ENCODE measurements around the gene FCRLA.

The FCRLA gene

DNA sequence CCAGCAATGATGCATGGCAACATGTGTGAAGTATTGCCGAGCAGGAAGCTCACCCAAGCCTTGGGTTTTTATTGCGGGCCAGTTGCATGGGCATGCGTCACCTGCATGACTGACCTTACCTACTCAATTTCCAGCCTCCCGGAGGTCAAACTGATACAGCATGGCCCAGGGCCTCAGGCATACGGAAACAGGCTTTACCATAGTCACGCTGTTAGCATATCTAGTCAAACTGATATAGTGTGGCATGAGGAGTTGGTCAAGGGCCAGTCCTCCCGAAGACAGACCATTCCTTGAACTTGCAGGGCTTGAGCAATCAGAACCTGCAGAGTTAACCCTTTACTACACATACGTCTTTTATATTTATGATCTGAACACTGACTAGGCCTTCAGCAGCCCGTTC, 36.2 kb downstream of the FCRLA start:
- no peaks in the 10 kb centered on the region for H3K9me3 ChIP-seq (ENCODE audit: insufficient read depth, low read length)
- H3K4me2 ChIP-seq (ENCODE audit: low read length), result peak overlapping the region; percentile 68
- H2AFZ ChIP-seq (ENCODE audit: low read depth, low read length), result peak overlapping the region; percentile 12; the same call in 1 of the 2 replicates
- H3K4me3 ChIP-seq (ENCODE audit: low read length), result peak overlapping the region; percentile 27; the same call in 1 of the 2 replicates
- no peaks in the 10 kb centered on the region for H3K27me3 ChIP-seq (ENCODE audit: low read depth, low read length)
- H3K4me1 ChIP-seq (ENCODE audit: low read length), result peaks cover 84% of the 10 kb centered on the region
- peak overlapping the region; percentile 18; the same call in 1 of the 2 replicates for H3K9ac ChIP-seq (ENCODE audit: low read length)
- no peaks in the 10 kb centered on the region for H3K36me3 ChIP-seq (replicated peaks; ENCODE audit: low read depth, low read length)
- H3K79me2 ChIP-seq (ENCODE audit: low read length), result no peaks in the 10 kb centered on the region
- H3K27ac ChIP-seq (ENCODE audit: low read length), result peak overlapping the region; percentile 67
- TF ChIP-seq EZH2phosphoT487 (IDR thresholded peaks at IDR 0.05; ENCODE audit: low read depth) (no peak), CTCF (IDR thresholded peaks at IDR 0.05; ENCODE audit: low read depth, low read length) (no peak)
- no peaks in the 10 kb centered on the region for H4K20me1 ChIP-seq (ENCODE audit: insufficient read depth, low read length)

DNA sequence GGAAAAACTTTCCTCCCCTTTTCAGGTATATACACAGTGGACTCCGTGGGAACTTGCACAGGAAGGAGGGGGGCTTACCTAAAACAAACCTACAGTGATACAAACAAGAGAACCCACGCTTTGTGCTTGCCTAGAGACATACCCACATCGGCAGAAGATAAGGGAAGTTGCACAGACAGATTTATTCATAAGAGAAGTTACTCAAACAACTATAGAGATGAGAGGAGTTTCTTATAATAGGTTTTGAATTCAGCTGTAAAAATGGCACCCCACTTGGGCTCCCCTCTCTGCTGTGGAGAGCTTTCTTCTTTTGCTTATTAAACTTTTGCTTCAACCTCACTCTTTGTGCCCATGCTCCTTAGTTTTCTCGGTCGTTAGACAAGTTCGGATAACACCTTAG, 40.8 kb downstream of the FCRLA start:
- Histone ChIP-seq H3K27ac (ENCODE audit: low read length) (peak overlapping the region; percentile 31), H3K9me3 (ENCODE audit: insufficient read depth, low read length) (no peaks in the 10 kb centered on the region), H3K9ac (ENCODE audit: low read length) (peak overlapping the region; percentile 15; the same call in 1 of the 2 replicates), H3K4me2 (ENCODE audit: low read length) (peak overlapping the region; percentile 72), H3K4me3 (ENCODE audit: low read length) (peak overlapping the region; percentile 64), H4K20me1 (ENCODE audit: insufficient read depth, low read length) (peaks cover 5% of the 10 kb centered on the region; the same call in 1 of the 2 replicates), H3K79me2 (ENCODE audit: low read length) (peaks cover 28% of the 10 kb centered on the region), H2AFZ (ENCODE audit: low read depth, low read length) (peak overlapping the region; percentile 75), H3K4me1 (ENCODE audit: low read length) (peaks cover 64% of the 10 kb centered on the region), H3K36me3 (replicated peaks; ENCODE audit: low read depth, low read length) (peaks cover 10% of the 10 kb centered on the region), H3K27me3 (ENCODE audit: low read depth, low read length) (no peaks in the 10 kb centered on the region)
- TF ChIP-seq CTCF (IDR thresholded peaks at IDR 0.05; ENCODE audit: low read depth, low read length), result no peak
- TF ChIP-seq EZH2phosphoT487 (IDR thresholded peaks at IDR 0.05; ENCODE audit: low read depth), result no peak

DNA sequence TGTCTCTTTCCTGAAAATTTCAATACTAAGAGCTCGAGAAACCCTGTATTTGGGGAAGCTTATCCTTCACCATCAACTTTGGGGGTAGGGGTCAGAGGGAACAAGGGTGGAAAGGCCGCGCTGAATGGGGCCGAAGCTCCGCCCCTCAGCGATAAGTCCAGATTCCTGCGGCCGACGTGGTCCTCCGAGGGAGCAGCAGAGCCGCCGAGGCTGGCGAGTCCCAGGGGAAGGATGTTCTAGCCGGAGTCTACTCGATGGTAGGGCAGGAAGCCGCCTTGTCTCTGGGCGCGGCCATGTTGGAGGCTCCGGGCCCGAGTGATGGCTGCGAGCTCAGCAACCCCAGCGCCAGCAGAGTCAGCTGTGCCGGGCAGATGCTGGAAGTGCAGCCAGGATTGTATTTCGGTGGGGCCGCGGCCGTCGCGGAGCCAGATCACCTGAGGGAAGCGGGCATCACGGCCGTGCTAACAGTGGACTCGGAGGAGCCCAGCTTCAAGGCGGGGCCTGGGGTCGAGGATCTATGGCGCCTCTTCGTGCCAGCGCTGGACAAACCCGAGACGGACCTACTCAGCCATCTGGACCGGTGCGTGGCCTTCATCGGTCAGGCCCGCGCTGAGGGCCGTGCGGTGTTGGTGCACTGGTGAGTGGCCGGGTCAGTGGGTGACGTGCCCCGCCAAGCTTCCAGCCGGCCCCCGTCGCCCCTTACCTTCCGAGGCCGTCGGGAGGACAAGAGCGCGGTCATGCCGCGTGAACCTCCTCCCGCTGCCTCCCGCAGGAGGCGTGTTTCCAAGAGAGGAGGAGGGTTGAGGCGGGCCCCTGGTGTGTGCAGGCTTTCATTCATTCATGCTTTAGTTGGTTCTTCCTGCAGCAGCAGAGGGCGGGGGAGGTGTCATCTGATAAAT, 42.7 kb downstream of the FCRLA start, which contains the start of gene DUSP12:
TSS of gene DUSP12 (plus strand) at position 278 of the 899 bp plus-strand sequence. CDS start at position 294, 16 bp downstream.
- TF ChIP-seq EZH2phosphoT487 (IDR thresholded peaks at IDR 0.05; ENCODE audit: low read depth), result no peak
- peak; percentile 48 for TF ChIP-seq CTCF (IDR thresholded peaks at IDR 0.05; ENCODE audit: low read depth, low read length)

GRCh38 chr1:161763522-161764098, 56.6 kb downstream of the FCRLA start:
- Histone ChIP-seq H3K4me3 (ENCODE audit: low read length) (peak overlapping the region; percentile 53), H3K4me2 (ENCODE audit: low read length) (peak overlapping the region; percentile 65), H2AFZ (ENCODE audit: low read depth, low read length) (peak overlapping the region; percentile 63; the same call in 1 of the 2 replicates), H3K4me1 (ENCODE audit: low read length) (peaks cover 18% of the 10 kb centered on the region), H4K20me1 (ENCODE audit: insufficient read depth, low read length) (no peaks in the 10 kb centered on the region), H3K36me3 (replicated peaks; ENCODE audit: low read depth, low read length) (peaks cover 8% of the 10 kb centered on the region), H3K9ac (ENCODE audit: low read length) (no peak overlapping the region), H3K79me2 (ENCODE audit: low read length) (peaks cover 25% of the 10 kb centered on the region), H3K27me3 (ENCODE audit: low read depth, low read length) (no peaks in the 10 kb centered on the region), H3K27ac (ENCODE audit: low read length) (no peak overlapping the region), H3K9me3 (ENCODE audit: insufficient read depth, low read length) (no peaks in the 10 kb centered on the region)
- TF ChIP-seq EZH2phosphoT487 (IDR thresholded peaks at IDR 0.05; ENCODE audit: low read depth), result no peak
- peak; percentile 80 for TF ChIP-seq CTCF (IDR thresholded peaks at IDR 0.05; ENCODE audit: low read depth, low read length)

More for the DNA sequence above, 42.7 kb downstream of the FCRLA start, which contains the start of gene DUSP12:
- Histone ChIP-seq H3K27me3 (ENCODE audit: low read depth, low read length) (no peaks in the 10 kb centered on the region), H3K4me1 (ENCODE audit: low read length) (peaks cover 44% of the 10 kb centered on the region), H3K27ac (ENCODE audit: low read length) (peak within 1 kb of the TSS; percentile 72), H3K4me3 (ENCODE audit: low read length) (peak within 1 kb of the TSS; percentile 83), H3K9ac (ENCODE audit: low read length) (peak within 1 kb of the TSS; percentile 77), H2AFZ (ENCODE audit: low read depth, low read length) (peak within 1 kb of the TSS; percentile 85), H4K20me1 (ENCODE audit: insufficient read depth, low read length) (peaks cover 5% of the 10 kb centered on the region; the same call in 1 of the 2 replicates), H3K4me2 (ENCODE audit: low read length) (peak within 1 kb of the TSS; percentile 89), H3K36me3 (replicated peaks; ENCODE audit: low read depth, low read length) (peaks cover 26% of the 10 kb centered on the region), H3K79me2 (ENCODE audit: low read length) (peaks cover 28% of the 10 kb centered on the region), H3K9me3 (ENCODE audit: insufficient read depth, low read length) (peaks cover 7% of the 10 kb centered on the region; the same call in 1 of the 2 replicates)
